H7 (cell line): Measurements from ENCODE around the gene KNG1. TPM values are rescaled to one million over a fixed set of nuclear protein-coding genes. Genes with fewer than 3 reads are reported as not detected.
"Not testable (repeated sequence)": the region's sequence is repeated elsewhere in the genome, so short reads cannot be mapped to it uniquely, and the experiment has no call there.

Experiments
- DNase-seq: peaks from one replicate; pipeline ENCODE4 v3.0.0; 2012
- H3K27me3 ChIP-seq: 2 replicates; pipeline ENCODE4 v1.6.0; 2011; ENCODE audit warnings: mild to moderate bottlenecking, low read length; ENCODE audit not compliant: control insufficient read depth, insufficient read depth
- H3K36me3 ChIP-seq: replicated peaks from 2 replicates; pipeline ENCODE4 v1.5.1; 2011; ENCODE audit warnings: low read length; ENCODE audit not compliant: control insufficient read depth, insufficient read depth
- H3K4me3 ChIP-seq: 2 replicates; pipeline ENCODE4 v1.5.1; 2011; ENCODE audit warnings: low read depth, mild to moderate bottlenecking, control low read depth, low read length, moderate library complexity; ENCODE audit not compliant: insufficient read depth
- total RNA-seq: library from RNA; depleted of rRNA; stranded (reverse); fragments of >200 nt; shearing (Covaris generic); gene quantifications from 2 replicates; pipeline ENCODE4 v1.2.3, GENCODE V29; 2014; rRNA removed

Gene KNG1
- not detected in 2 replicates for total RNA-seq

DNA sequence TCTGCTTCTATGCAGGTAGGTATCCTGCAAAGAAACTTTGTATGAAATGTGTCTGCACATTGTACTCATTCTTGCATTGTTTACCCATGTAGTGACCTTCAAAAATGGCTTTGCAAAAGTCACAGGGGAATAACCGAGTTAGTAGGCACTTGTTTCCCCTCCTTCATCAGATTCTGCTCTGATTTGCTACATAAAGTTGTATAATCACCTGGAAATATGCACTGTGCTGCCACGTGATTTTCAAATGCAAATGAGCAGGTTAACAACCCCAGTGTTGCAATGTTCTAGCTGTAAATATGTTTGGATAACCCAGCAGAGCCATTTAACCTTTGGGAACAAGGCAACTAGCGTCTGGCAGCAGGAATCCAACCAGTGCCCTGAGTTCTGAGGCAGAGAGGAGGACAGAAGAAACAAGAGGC lies at the start of gene KNG1:
KNG1 (plus strand) TSS at position 321 of the 419 bp plus-strand sequence. CDS start 184 bp downstream, outside the sequence.
- no peaks in the 10 kb centered on the region for H3K36me3 ChIP-seq
- H3K4me3 ChIP-seq: no peak within 1 kb of the TSS
- no peaks in the 10 kb centered on the region for H3K27me3 ChIP-seq
- DNase-seq: no peak

DNA sequence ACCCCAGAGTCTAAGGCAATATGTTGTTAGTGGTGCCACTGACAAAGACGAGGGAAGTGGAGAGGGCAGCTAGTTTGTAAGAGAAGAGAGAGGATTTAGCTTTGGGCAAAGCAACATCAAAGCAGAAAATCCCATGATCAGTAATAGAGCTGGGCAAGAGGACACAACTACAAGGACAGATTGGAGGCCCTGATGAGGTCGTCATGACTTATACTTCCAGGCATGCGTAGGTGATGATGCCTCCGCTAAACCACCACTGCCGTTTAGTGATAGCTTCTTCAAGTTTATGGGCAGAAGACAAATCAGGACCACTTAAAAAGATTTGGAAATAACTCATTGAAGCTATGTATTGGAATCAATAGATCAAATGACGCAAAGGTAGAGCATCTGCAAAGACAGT lies 48.7 kb upstream of the KNG1 start:
- Histone ChIP-seq H3K4me3 (no peak overlapping the region), H3K36me3 (no peaks in the 10 kb centered on the region), H3K27me3 (no peaks in the 10 kb centered on the region)
- DNase-seq: no peak

DNA sequence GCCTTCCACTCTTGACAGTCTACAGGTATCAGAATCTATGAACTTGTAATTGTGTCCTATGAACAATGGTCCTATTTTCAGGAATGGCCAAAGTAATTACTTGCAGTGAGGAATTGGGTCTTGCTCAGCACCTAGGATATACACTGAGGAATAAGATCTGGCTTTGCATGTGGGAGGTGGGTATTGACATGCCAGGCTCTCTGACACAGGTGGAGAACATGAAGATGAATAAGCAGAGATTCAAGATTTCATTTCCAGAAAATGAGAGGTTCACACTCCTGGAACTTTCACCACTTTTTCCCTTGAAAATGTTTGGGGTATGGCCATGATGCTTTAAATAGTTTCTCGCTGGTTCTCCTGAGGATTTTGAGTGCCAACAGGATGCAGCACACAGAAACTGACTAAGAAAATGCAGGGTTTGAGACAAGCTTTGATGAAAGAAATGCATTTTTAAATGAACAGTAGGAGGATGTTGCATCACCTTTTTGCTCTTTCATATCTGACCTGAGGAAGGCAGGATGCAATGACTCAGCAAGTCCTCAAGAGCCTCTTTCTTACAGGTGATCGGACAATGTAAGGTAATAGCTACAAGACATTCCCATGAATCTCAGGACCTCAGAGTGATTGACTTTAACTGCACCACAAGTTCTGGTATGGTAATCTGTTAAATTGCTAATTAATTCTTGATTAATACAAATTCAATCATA lies 47.6 kb upstream of the KNG1 start:
- Histone ChIP-seq H3K4me3 (no peak overlapping the region), H3K27me3 (no peaks in the 10 kb centered on the region), H3K36me3 (no peaks in the 10 kb centered on the region)
- no peak for DNase-seq

DNA sequence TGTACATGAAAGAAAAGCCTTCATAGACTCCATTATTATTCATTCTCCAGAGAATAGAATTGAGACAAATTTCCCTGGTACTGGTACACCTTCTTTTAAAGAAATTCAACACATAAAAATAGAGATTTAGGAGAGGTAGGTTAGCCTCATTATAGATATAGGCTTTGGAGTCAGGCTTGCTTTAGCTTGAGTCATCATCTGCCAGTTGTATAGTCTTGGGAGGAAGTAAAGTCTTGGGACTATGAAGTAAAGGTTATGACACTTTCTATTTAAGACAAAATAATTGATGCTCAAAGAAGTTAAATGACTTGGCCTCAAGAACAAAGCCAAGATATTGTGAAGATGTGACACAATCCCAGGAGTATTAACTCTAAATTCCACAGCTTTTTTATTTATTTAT lies 47.0 kb upstream of the KNG1 start:
- Histone ChIP-seq H3K36me3 (no peaks in the 10 kb centered on the region), H3K4me3 (no peak overlapping the region), H3K27me3 (no peaks in the 10 kb centered on the region)
- DNase-seq: no peak

DNA sequence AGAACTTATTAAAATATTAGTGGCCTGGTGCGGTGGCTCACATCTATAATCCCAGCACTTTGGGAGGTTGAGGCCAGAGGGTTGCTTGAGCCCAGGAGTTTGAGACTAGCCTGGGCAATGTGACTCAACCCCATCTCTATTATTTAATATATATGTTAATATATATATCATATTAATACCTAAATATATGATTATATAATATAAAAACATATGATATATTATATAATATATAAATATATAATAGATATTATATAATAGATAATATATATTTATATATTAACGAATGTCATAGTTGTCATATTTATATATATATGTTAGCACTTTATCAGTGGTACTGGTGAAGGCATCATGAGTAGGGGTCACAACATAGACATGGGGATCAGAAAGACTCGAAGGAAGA lies 46.1 kb upstream of the KNG1 start:
- DNase-seq: no peak
- Histone ChIP-seq H3K27me3 (no peaks in the 10 kb centered on the region), H3K36me3 (no peaks in the 10 kb centered on the region), H3K4me3 (no peak overlapping the region)

DNA sequence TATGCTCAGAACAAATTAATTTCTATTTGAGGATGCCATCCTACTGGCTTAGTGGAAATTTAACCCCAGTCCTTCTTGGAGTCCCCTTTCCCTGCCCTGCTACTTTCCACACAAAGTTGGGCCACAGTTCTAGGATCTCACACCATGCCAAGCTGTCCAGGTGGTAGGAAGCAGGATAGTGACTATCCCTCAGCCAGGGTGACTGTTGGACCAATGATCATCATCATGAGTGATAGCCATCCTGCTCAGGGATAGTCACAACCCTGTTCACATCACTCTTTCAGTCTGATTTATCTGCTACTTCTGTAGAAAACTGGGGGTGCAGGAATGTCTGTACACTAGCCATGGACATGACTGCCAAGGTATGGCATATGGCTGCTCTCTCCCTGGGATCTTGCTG lies 38.6 kb upstream of the KNG1 start:
- H3K27me3 ChIP-seq: no peaks in the 10 kb centered on the region
- H3K4me3 ChIP-seq: no peak overlapping the region
- H3K36me3 ChIP-seq: no peaks in the 10 kb centered on the region
- no peak for DNase-seq

DNA sequence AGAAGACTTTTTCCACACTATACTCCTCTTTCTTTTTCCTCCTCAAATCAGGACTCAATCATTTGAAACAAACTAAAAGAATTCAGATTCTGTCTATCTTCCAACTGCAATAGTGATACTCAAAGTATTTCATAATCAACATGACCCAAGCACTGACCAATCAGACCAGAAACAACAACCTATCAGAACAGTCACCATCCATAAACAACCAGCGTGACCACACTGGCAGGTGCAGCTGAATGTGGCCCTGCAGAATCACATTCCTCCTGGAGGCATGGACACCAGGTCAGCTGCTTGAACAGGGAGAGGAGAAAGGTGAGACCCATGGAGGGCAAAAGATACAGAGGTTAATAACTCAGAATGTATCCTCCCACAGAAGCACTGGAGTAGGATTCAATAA lies 38.0 kb upstream of the KNG1 start:
- DNase-seq: no peak
- H3K4me3 ChIP-seq: no peak overlapping the region
- H3K27me3 ChIP-seq: no peaks in the 10 kb centered on the region
- H3K36me3 ChIP-seq: no peaks in the 10 kb centered on the region

DNA sequence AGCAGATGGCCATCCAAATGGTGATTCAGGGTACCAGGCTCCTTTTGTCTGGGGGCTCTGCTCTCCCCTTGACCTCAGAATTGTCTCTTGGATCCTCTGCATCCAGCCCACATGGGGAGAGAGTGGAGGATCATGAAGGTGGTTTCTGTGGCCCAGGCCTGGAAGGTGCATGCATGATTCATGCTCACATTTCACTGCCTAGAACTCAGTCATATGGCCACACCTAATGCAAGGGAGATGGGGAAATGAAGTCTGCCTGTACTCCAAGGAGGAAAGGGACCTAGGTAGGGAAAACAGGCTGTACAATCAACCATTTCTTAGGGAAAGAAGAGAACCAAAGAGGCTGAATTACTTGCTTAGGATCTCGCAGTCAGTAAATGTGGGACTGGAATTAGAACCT lies 36.3 kb upstream of the KNG1 start:
- no peaks in the 10 kb centered on the region for H3K36me3 ChIP-seq
- no peak overlapping the region for H3K4me3 ChIP-seq
- DNase-seq: no peak
- H3K27me3 ChIP-seq: no peaks in the 10 kb centered on the region

DNA sequence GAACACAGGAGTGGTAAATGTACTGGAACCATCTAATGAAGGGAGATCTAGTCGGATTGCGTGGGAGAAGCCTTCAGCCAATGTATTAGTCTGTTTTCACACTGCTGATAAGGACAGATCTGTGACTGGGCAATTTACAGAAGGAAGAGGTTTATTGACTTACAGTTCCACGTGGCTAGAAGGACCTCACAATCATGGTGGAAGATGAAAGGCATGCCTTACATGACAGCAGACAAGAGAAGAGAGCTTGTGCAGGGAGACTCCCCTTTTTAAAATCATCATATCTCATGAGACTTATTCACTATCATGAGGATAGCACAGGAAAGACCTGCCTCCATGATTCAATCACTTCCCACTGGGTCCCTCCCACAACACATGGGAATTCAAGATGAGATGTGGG lies 34.3 kb upstream of the KNG1 start:
- H3K27me3 ChIP-seq: no peaks in the 10 kb centered on the region
- no peak overlapping the region for H3K4me3 ChIP-seq
- no peaks in the 10 kb centered on the region for H3K36me3 ChIP-seq
- DNase-seq: no peak

DNA sequence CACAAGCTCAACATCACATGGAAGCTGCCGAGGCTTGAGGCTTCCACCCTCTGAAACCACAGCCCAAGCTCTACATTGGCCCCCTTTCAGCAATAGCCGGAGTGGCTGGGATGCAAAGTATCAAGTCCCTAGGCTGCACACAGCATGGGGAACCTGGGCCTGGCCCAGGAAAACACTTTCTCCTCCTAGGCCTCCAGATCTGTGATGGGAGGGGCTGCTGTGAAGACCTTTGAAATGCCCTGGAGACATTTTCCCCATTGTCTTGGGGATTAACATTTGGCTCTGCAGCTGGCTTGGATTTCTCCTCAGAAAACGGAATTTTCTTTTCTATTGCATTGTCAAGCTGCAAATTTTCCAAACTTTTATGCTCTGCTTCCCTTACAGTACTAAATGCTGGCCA lies 33.2 kb upstream of the KNG1 start:
- DNase-seq: no peak

DNA sequence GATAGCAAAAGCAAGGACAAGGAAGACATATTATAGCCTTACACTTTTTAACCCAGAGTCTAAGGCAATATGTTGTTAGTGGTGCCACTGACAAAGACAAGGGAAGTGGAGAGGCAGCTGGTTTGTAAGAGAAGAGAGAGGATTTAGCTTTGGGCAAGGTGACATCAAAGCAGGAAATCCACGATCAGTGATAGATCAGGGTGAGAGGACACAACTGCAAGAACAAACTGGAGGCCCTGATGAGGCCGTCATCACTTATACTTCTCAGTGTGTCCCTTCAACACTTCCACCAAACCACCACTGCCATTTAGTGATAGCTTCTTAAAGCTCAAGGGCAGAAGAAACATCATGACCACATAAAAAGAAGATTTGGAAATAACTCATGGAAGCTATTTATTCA lies 30.7 kb upstream of the KNG1 start:
- not testable (repeated sequence) for H3K4me3 ChIP-seq, H3K36me3 ChIP-seq, H3K27me3 ChIP-seq, DNase-seq

More for the DNA sequence above, 33.2 kb upstream of the KNG1 start:
- H3K4me3 ChIP-seq: no peak overlapping the region
- H3K36me3 ChIP-seq: no peaks in the 10 kb centered on the region
- H3K27me3 ChIP-seq: no peaks in the 10 kb centered on the region

DNA sequence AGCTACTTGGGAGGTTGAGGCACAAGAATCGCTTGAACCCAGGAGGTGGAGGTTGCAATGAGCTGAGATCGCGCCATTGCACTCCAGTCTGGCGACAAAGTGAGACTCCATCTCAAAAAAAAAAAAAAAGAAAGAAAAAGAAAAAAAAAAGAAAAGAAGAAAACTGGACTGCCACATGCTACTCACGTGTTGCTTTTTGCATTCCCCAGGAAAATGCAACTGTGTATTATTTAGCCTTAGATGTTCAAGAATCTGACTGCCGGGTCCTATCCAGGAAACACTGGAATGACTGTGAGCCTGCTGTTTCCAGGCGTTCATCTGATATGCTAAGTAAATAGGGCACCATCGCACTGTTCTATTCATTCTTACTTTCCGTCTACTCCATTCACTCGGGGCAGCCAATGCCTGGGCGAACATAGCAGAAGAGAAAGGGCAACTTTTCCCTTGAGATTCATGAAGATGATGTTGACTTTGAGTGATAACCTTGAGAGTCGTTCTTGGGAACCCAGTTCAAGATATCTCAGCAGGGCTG lies 30.0 kb upstream of the KNG1 start:
- DNase-seq: no peak
- Histone ChIP-seq H3K36me3 (no peaks in the 10 kb centered on the region), H3K27me3 (no peaks in the 10 kb centered on the region), H3K4me3 (no peak overlapping the region)

DNA sequence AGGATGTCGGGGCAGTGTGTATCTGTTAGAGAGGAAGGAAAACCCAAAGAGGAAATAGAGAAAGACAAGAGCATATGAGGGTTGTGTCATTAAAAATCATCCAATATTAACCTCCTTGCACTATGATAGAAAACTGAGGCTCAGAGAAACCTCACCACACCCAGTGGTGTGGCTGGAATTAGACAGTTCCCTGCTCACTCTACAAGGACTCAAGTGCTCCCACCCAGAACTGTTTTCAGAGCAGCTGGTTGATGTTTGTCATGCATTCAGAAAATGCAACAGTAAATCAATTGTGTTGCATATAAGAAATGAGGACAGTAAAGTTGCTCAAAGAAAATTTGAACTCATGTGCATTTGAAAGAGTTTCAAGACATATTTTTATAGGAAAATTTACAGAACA lies 26.9 kb upstream of the KNG1 start:
- not testable (repeated sequence) for H3K36me3 ChIP-seq, DNase-seq, H3K27me3 ChIP-seq, H3K4me3 ChIP-seq

DNA sequence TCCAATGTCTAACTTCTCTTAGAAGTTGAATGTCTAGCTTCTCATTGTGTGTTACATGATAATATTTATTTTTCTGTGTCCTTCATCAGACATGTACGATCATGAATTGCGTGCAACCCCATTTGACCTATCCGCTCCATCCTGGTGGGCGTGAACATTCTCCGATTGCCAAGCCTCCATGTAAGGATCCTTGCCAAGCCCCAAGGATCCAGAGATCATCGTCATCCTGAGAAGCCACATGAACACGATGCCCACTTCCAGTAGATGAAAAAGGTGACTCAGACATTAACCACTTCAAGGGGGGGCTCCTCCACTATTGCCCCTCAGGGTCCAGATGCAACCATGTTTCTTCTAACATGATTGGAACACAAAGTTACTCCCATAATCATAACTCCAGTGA lies 25.5 kb upstream of the KNG1 start:
- Histone ChIP-seq H3K27me3 (no peaks in the 10 kb centered on the region; the same call in 1 of the 2 replicates), H3K36me3 (no peaks in the 10 kb centered on the region), H3K4me3 (no peak overlapping the region)
- DNase-seq: no peak

DNA sequence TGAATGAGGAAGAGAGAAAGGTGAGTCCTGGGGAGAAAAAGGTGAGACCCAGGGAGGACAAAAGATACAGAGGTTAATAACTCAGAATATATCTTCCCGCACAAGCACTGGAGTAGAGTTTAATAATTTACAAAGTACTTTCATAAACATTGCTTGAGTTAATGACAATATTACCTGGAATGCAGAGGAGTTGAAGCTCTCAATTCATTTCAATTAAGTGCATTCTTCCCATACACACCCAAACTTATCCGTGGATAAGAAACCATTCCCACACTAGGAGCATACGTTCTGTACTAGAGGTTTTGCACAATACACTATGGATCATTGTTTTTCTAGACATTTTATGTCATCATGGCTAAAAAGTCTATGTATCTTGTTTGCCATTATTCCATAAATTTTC lies 23.3 kb upstream of the KNG1 start:
- no peak for DNase-seq
- H3K36me3 ChIP-seq: no peaks in the 10 kb centered on the region

More for the DNA sequence above, 23.3 kb upstream of the KNG1 start:
- Histone ChIP-seq H3K4me3 (no peak overlapping the region), H3K27me3 (no peaks in the 10 kb centered on the region; the same call in 1 of the 2 replicates)
